ENCODE measurements around the gene DEF6. TPM values are rescaled to one million over a fixed set of nuclear protein-coding genes. Genes with fewer than 3 reads are reported as not detected.
A peak's percentile ranks its signal among the peaks of the same experiment; 100 is the strongest.

The DEF6 gene
- total and polyA plus RNA-seq, 2 of the 13 experiments (the other 11 are each of a cell fraction or from before 2014, with no cell fraction given): 5.2 to 10.0 TPM

DNA sequence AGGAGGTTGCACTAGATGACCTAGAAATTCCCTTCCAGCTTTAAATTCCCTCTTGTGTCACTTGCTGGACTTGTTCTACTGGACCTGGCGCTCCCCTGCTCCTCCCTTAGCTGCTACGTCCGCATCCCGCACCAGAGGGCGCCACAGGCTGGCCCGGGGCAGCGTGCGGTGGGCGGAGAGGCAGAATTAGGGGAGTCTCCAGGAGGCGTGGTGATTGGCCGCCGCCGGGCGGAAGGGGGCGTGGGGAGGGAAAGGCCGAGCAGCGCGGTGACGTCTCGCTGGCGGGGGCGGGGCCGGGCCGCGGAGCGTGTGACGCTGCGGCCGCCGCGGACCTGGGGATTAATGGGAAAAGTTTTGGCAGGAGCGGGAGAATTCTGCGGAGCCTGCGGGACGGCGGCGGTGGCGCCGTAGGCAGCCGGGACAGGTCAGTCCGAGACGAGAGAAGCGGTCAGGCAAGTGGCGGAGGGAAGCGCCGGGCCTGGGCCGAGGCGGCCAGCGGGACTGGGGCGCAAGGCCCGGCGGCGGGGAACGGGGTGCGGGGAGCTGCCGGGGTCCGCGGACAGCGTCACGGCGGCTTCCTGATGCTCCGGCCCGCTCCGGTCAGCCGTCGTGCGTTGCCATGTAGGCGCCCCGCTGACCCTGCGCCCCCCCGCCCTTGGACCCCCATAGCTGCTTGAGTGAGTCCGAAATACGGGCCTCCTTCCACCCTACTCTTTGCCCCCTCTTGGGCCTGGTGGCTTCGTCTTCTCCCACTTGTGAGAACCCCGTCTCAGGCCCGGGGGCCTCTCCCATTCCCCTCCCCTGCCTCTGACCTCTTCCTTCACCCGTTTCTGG, 44.9 kb downstream of the DEF6 start, which contains the start of gene PPARD (continued):
- TF ChIP-seq, protein P1, sequence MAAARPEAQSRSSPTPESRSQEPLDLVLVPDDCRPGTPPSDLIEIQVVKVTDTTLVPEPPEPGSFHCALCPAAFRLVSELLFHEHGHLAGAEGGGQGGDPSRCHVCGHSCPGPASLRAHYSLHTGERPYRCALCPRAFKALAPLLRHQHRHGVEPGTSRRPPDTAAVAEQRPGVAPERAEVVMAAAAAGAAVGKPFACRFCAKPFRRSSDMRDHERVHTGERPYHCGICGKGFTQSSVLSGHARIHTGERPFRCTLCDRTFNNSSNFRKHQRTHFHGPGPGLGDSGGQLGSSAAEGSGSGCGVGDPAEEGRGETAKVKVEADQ (CRISPR knock-in tag; IDR thresholded peaks at IDR 0.05; ENCODE audit: borderline replicate concordance): no peak
- TF ChIP-seq HNRNPK (IDR thresholded peaks at IDR 0.05; ENCODE audit: low read depth, low read length, poor library complexity, severe bottlenecking) (peak; percentile 83), NONO (IDR thresholded peaks at IDR 0.05) (no peak), NONO (CRISPR knock-in tag; conservative IDR thresholded peaks at IDR 0.05) (peak; percentile 99), ZMAT3 (CRISPR knock-in tag; conservative IDR thresholded peaks at IDR 0.05) (0 out of 2 replicates have a peak, but pooled peaks have one; percentile 48), BHLHE40 (IDR thresholded peaks at IDR 0.05; ENCODE audit: low read length) (peak; percentile 64), SIX1 (CRISPR knock-in tag; IDR thresholded peaks at IDR 0.05; ENCODE audit: borderline replicate concordance) (peak; percentile 51; the same call in 1 of the 2 replicates), ZNF768 (CRISPR knock-in tag; IDR thresholded peaks at IDR 0.05) (peak; percentile 74; the same call in 1 of the 2 replicates), ZNF24 (IDR thresholded peaks at IDR 0.05) (peak; percentile 46; the same call in 1 of the 2 replicates), MTA1 (CRISPR knock-in tag; IDR thresholded peaks at IDR 0.05; ENCODE audit: borderline replicate concordance) (no peak), U2AF2 (IDR thresholded peaks at IDR 0.05; ENCODE audit: low read depth, low read length) (no peak), SMARCE1 (IDR thresholded peaks at IDR 0.05; ENCODE audit: borderline replicate concordance) (no peak), HDAC1 (CRISPR knock-in tag; IDR thresholded peaks at IDR 0.05) (peak; percentile 81), XRCC5 (optimal IDR thresholded peaks at IDR 0.05; ENCODE audit: low read length) (peak; percentile 98), RBAK (CRISPR knock-in tag; IDR thresholded peaks at IDR 0.05) (no peak)
- TF ChIP-seq, protein P2, sequence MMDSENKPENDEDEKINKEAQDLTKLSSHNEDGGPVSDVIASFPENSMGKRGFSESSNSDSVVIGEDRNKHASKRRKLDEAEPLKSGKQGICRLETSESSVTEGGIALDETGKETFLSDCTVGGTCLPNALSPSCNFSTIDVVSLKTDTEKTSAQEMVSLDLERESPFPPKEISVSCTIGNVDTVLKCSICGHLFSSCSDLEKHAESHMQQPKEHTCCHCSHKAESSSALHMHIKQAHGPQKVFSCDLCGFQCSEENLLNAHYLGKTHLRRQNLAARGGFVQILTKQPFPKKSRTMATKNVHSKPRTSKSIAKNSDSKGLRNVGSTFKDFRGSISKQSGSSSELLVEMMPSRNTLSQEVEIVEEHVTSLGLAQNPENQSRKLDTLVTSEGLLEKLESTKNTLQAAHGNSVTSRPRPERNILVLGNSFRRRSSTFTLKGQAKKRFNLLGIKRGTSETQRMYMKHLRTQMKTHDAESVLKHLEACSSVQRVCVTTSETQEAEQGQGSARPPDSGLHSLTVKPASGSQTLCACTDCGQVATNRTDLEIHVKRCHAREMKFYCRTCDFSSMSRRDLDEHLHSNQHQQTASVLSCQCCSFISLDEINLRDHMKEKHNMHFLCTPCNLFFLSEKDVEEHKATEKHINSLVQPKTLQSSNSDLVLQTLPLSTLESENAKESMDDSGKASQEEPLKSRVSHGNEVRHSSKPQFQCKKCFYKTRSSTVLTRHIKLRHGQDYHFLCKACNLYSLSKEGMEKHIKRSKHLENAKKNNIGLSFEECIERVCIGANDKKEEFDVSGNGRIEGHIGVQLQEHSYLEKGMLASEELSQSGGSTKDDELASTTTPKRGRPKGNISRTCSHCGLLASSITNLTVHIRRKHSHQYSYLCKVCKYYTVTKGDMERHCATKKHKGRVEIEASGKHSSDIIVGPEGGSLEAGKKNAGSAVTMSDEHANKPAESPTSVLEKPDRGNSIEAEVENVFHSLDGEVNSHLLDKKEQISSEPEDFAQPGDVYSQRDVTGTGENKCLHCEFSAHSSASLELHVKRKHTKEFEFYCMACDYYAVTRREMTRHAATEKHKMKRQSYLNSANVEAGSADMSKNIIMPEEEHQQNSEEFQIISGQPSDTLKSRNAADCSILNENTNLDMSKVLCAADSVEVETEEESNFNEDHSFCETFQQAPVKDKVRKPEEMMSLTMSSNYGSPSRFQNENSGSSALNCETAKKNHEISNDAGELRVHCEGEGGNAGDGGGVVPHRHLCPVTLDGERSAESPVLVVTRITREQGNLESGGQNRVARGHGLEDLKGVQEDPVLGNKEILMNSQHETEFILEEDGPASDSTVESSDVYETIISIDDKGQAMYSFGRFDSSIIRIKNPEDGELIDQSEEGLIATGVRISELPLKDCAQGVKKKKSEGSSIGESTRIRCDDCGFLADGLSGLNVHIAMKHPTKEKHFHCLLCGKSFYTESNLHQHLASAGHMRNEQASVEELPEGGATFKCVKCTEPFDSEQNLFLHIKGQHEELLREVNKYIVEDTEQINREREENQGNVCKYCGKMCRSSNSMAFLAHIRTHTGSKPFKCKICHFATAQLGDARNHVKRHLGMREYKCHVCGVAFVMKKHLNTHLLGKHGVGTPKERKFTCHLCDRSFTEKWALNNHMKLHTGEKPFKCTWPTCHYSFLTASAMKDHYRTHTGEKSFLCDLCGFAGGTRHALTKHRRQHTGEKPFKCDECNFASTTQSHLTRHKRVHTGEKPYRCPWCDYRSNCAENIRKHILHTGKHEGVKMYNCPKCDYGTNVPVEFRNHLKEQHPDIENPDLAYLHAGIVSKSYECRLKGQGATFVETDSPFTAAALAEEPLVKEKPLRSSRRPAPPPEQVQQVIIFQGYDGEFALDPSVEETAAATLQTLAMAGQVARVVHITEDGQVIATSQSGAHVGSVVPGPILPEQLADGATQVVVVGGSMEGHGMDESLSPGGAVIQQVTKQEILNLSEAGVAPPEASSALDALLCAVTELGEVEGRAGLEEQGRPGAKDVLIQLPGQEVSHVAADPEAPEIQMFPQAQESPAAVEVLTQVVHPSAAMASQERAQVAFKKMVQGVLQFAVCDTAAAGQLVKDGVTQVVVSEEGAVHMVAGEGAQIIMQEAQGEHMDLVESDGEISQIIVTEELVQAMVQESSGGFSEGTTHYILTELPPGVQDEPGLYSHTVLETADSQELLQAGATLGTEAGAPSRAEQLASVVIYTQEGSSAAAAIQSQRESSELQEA (CRISPR knock-in tag; IDR thresholded peaks at IDR 0.05; ENCODE audit: not compliant biosample characterization): no peak
- TF ChIP-seq, protein P3, sequence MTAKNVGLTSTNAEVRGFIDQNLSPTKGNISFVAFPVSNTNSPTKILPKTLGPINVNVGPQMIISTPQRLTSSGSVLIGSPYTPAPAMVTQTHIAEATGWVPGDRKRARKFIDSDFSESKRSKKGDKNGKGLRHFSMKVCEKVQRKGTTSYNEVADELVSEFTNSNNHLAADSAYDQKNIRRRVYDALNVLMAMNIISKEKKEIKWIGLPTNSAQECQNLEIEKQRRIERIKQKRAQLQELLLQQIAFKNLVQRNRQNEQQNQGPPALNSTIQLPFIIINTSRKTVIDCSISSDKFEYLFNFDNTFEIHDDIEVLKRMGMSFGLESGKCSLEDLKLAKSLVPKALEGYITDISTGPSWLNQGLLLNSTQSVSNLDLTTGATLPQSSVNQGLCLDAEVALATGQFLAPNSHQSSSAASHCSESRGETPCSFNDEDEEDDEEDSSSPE (CRISPR knock-in tag; IDR thresholded peaks at IDR 0.05): peak; percentile 75

Measured in HepG2 (cell line).